ENCODE measurements around the gene TINCR. TPM values are rescaled to one million over a fixed set of nuclear protein-coding genes. Genes with fewer than 3 reads are reported as not detected.
"Not testable (repeated sequence)": the region's sequence is repeated elsewhere in the genome, so short reads cannot be mapped to it uniquely, and the experiment has no call there.

Gene TINCR
- total RNA-seq, 1 experiment from 2014 or later = 2.3 TPM

GRCh38 chr19:5609881-5610448, 42.2 kb upstream of the TINCR start:
- Histone ChIP-seq H3K4me1 (ENCODE audit: control insufficient read depth, insufficient read depth, low read length) (no peaks in the 10 kb centered on the region), H3K27me3 (ENCODE audit: control insufficient read depth, insufficient read depth, low read length) (no peaks in the 10 kb centered on the region), H3K9me3 (ENCODE audit: control insufficient read depth, insufficient read depth, low read depth, low read length) (no peaks in the 10 kb centered on the region), H3K36me3 (ENCODE audit: control insufficient read depth, insufficient read depth, low read length) (peaks cover 25% of the 10 kb centered on the region), H3K4me3 (ENCODE audit: low read depth in 2 of 2, low read length in 2 of 2) (no peak overlapping the region), H3K27ac (ENCODE audit: low read length) (no peak overlapping the region)
- TSS peak; percentile 23 for BruUV-seq (replicated peaks)
- CTCF ChIA-PET = no interaction called here
- POLR2A ChIA-PET = no interaction called here
- DNase-seq (ENCODE audit: low read depth, low spot score) (no peak), ATAC-seq (no peak)
- in situ Hi-C loops (cut with HindIII; ENCODE audit: low pct_unique_long_range_greater_than_20kb, low sequenced_read_pairs) = no loop called here
- intact Hi-C loops (cut with micrococcal nuclease; ENCODE audit: unreplicated experiment) = no loop called here
- TF ChIP-seq TCF7L2 (IDR thresholded peaks at IDR 0.05; ENCODE audit: low read depth, low read length) (no peak), CTCF (IDR thresholded peaks at IDR 0.05) (no peak), REST (IDR thresholded peaks at IDR 0.05; ENCODE audit: insufficient read depth in 1 of 2, low read depth in 2 of 2, low read length in 1 of 2) (no peak), POLR2AphosphoS5 (IDR thresholded peaks at IDR 0.05; ENCODE audit: low read depth, low read length) (no peak), SIN3A (IDR thresholded peaks at IDR 0.05; ENCODE audit: borderline replicate concordance, insufficient read depth, low read depth, low read length) (no peak)

- CTCF ChIA-PET; in situ Hi-C loops (cut with HindIII; ENCODE audit: low pct_unique_long_range_greater_than_20kb, low sequenced_read_pairs); H3K9me3 ChIP-seq (ENCODE audit: control insufficient read depth, insufficient read depth, low read depth, low read length); ATAC-seq; H3K4me3 ChIP-seq (ENCODE audit: low read depth in 2 of 2, low read length in 2 of 2); H3K4me1 ChIP-seq (ENCODE audit: control insufficient read depth, insufficient read depth, low read length); DNase-seq (ENCODE audit: low read depth, low spot score); intact Hi-C loops (cut with micrococcal nuclease; ENCODE audit: unreplicated experiment); H3K27ac ChIP-seq (ENCODE audit: low read length); POLR2A ChIA-PET; H3K27me3 ChIP-seq (ENCODE audit: control insufficient read depth, insufficient read depth, low read length); BruUV-seq (replicated peaks): not testable (repeated sequence)
- peaks cover 19% of the 10 kb centered on the region for H3K36me3 ChIP-seq (ENCODE audit: control insufficient read depth, insufficient read depth, low read length)
Observed at GRCh38 chr19:5608766-5609165, 41.0 kb upstream of the TINCR start.

GRCh38 chr19:5608291-5608690, 40.5 kb upstream of the TINCR start:
- ChIA-PET CTCF (no interaction called here), POLR2A (no interaction called here)
- Histone ChIP-seq H3K4me1 (ENCODE audit: control insufficient read depth, insufficient read depth, low read length) (no peaks in the 10 kb centered on the region), H3K36me3 (ENCODE audit: control insufficient read depth, insufficient read depth, low read length) (peaks cover 18% of the 10 kb centered on the region), H3K9me3 (ENCODE audit: control insufficient read depth, insufficient read depth, low read depth, low read length) (no peaks in the 10 kb centered on the region), H3K27me3 (ENCODE audit: control insufficient read depth, insufficient read depth, low read length) (no peaks in the 10 kb centered on the region), H3K4me3 (ENCODE audit: low read depth in 2 of 2, low read length in 2 of 2) (no peak overlapping the region), H3K27ac (ENCODE audit: low read length) (no peak overlapping the region)
- in situ Hi-C loops (cut with HindIII; ENCODE audit: low pct_unique_long_range_greater_than_20kb, low sequenced_read_pairs) = no loop called here
- no peak for DNase-seq (ENCODE audit: low read depth, low spot score)
- BruUV-seq (replicated peaks) = no TSS peak
- intact Hi-C loops (cut with micrococcal nuclease; ENCODE audit: unreplicated experiment) = no loop called here
- TF ChIP-seq REST (IDR thresholded peaks at IDR 0.05; ENCODE audit: insufficient read depth in 1 of 2, low read depth in 2 of 2, low read length in 1 of 2) (no peak), POLR2AphosphoS5 (IDR thresholded peaks at IDR 0.05; ENCODE audit: low read depth, low read length) (no peak), TCF7L2 (IDR thresholded peaks at IDR 0.05; ENCODE audit: low read depth, low read length) (no peak), CTCF (IDR thresholded peaks at IDR 0.05) (no peak), SIN3A (IDR thresholded peaks at IDR 0.05; ENCODE audit: borderline replicate concordance, insufficient read depth, low read depth, low read length) (no peak)
- ATAC-seq = no peak
